HG03378 (cell line): ENCODE results near the gene SLC13A4.
"Not testable (repeated sequence)": the region's sequence is repeated elsewhere in the genome, so short reads cannot be mapped to it uniquely, and the experiment has no call there.

ENCODE experiments used
- ATAC-seq: cut with Tn5 transposase; IDR thresholded peaks from one replicate; pipeline ENCODE4 v1.9.1; 2021; ENCODE audit warnings: mild to moderate bottlenecking, moderate library complexity; ENCODE audit not compliant: unreplicated experiment

SLC13A4 gene

GRCh38 chr7:135753616-135754413 is 25.8 kb upstream of the SLC13A4 start:
- no peak for ATAC-seq

GRCh38 chr7:135748770-135749169 is 20.8 kb upstream of the SLC13A4 start, which contains the start of gene FAM180A:
Gene FAM180A (minus strand): TSS chr7:135748813. CDS start chr7:135748580, 233 bp downstream.
- no peak for ATAC-seq

GRCh38 chr7:135747366-135747765 is 19.4 kb upstream of the SLC13A4 start:
- no peak for ATAC-seq

DNA sequence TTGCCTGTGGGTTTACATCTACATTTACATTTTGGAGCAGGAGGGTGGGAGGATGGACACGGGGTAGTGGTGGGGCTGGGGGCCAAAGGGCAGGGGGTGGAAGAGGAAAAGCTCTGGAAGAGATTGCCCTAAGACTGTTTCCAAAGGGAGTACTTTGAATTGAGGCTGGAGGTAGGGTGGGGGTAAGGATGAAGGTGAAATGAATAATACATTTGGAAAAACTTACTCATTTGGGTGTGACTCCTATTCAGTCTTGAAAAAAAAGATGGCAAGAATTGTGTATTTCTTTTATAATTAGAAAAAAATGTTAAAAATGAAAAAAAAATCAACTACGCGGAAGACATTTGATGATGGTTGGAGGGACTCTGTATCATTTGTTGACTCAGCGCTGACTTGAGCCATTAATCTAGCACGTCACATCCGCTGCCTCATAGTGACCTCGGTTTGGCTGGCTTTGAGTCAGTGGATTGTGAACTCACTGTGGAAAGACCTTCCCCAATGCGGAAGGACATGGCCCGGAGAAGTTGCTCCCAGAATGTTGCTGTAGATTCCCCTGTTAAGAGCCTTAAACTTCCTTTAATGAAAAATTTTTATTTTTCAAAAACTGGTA is 17.8 kb upstream of the SLC13A4 start:
- ATAC-seq = no peak

- ATAC-seq = no peak
Measured at GRCh38 chr7:135744938-135745702, 17.1 kb upstream of the SLC13A4 start.

- no peak for ATAC-seq
Measured at GRCh38 chr7:135743907-135744731, 16.1 kb upstream of the SLC13A4 start.

DNA sequence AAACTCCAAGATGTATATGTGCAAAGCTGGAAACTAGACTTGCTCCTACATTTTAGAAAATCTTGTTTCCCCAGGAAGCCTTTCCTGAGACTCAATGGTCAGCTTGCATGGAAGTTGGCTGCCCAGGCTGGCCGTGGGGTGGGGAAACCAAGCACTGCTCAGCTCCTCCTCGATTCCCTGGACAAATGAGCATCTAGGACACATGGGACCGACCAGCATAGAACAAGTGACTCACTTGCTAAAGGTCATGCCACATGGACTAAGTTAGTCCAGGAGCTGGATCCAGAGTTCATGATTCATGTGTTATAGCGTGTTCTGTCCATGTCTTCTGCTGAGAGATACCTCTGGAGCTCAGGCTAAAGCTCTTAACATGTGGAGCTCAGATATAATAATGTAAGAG is 14.4 kb upstream of the SLC13A4 start:
- ATAC-seq = no peak

- ATAC-seq = no peak
Measured at GRCh38 chr7:135741905-135742304, 13.9 kb upstream of the SLC13A4 start.

- ATAC-seq = no peak
Measured at GRCh38 chr7:135740889-135741288, 12.9 kb upstream of the SLC13A4 start.

DNA sequence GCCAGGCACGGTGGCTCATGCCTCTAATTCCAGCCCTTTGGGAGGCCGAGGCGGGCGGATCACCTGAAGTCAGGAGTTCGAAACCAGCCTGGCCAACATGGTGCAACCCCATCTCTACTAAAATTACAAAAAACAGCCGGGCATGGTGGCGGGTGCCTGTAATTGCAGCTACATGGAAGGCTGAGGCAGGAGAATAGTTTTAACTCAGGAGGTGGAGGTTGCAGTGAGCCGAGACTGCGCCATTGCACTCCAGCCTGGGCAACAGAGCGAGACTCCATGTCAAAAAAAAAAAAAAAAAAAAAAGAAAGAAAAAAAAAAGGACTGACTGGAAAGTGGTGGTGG is 9.3 kb upstream of the SLC13A4 start:
- ATAC-seq = not testable (repeated sequence)

GRCh38 chr7:135736586-135737305 is 8.8 kb upstream of the SLC13A4 start:
- no peak for ATAC-seq

GRCh38 chr7:135734343-135734689 is 6.3 kb upstream of the SLC13A4 start:
- ATAC-seq = no peak

DNA sequence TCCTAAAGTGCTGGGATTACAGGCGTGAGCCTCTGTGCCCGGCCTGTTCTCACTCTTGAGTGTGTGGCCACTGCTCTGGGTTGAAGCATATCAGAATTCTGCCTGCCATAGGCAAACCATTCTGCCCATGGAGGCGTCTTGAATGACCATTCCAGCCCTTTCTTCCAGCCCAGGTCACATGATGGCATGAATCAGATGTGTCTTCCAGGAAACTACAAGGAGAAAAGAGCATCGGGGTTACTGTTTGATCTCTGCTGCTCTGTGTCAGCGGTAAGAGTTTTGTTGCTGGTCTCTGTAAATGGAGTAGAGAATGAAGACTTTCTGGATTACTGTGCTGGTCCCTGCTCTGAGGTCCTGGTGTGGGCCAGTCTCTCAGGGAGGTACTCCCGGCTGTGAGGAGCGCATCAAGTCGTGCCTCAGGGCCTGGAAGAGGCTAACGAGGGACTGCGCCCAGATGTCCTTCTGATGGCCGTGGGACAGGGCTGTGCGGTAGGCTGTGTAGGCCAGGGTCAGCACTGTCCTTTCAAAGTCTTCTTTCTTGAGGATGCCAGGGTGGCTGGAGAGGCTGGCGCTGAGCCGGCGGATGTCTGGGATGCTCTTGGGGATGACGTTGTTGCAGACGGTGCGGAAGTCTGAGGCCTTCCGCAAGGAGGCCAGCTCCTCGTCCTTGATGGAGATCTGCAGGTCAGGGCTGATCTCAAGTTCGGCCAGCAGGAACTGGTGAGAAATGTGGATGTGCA is 5.8 kb upstream of the SLC13A4 start:
- ATAC-seq = no peak

- no peak for ATAC-seq
Measured at GRCh38 chr7:135731131-135731530, 3.1 kb upstream of the SLC13A4 start.

DNA sequence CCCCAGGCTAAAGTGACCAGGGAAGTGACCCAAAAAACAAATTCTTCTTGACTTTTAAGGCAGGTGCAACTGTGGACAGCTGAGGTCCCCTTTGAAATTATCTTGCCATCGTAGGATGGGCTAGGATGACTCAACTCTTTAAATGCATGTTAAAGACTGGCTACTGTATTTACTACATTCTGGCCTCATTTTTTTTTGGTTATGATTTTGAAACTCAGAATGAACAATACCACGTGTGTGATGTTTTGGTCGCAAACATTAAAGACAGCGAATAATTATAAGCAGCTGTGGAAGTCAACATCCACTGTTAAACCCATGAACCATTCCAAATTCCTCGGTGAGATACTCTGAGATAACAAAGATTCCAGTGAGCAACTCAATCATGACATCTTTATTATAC is 1.2 kb upstream of the SLC13A4 start:
- ATAC-seq = no peak

DNA sequence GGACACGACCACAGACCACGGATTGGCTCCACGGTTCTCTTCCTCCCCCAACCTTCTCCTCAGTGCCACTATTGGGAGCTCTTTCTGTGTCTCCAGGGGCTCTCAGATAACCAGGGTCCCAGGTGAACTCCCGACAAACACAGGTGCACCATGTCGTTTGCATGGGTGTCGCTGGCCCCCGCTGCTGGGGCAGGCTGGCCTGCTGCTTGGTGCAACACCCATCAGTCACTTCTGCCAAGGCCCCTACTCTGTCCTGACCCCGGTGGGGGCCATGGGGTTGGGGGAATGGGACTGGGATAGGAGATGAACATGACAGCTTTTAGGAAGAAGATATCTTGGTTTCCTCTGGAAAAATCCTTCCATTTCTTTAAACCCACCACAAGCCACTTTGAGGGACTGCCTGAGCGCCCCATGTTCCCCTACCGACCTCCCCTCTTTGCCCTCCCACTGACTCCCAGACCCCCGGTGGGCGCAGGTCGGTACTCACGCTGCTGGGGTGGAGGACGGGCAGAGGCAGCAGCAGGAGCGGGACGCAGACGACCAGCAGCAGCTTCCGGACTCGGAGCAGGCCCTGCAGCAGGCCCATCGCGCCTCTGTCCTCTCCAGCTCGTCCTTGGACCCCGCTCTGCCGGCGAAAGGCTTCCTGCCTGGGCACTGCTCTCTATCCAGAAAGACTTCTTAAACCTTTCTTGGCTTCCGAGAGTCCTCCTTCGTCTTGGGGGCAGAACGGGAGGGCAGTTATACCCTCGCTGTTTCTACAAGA is 894 bp downstream of the SLC13A4 start:
- no peak for ATAC-seq

DNA sequence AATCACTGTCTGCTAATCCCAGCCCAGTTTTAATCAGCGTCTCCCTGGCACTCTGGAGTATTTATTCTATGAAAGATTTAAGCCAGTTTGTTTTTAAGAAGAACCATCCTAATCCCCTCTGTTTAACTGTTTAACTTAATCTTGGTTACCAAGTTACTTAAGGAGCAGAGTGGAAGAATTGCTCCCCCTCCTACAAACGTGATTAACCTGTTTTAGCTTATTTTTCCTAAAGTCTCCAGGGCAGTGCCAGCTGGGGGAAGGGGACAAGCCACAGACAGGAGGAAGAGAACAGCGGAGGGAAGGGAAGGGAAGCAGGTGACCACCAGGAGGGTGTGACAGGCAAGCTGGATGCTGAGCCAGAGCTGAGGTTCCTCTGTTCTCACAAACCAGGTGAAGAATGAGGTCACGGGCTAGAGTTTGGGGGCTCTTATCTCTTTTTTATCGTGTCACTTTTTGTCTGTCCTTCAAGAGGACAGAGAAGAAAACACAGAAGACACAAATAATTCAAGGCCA is 1.7 kb downstream of the SLC13A4 start:
- ATAC-seq = no peak

DNA sequence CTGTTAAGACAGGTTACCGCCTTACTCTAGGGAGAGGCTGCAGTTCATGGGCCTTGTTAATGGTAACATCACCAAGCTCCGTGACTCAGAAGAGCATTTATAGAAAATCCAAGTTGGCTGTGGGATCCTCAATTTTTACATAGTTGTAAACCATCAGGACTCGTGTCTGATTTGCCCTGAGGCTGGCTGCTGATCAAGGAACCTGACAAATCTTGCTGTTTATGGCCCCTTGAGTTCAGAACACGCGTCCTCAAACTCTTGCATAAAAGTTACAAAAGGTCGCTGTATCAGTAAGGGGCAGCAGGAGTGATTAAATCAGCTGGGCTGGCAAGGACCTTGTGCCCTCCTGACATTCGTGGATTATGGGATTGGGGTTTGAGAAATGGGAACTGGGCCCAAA is 4.6 kb downstream of the SLC13A4 start:
- no peak for ATAC-seq
